Astrocyte (in vitro differentiated cells and primary cell): Measurements from ENCODE around the gene TAF15. TPM values are rescaled to one million over a fixed set of nuclear protein-coding genes. Genes with fewer than 3 reads are reported as not detected.

Source experiments
- DNase-seq: peaks from one replicate; pipeline ENCODE4 v3.0.0-alpha.2; 2010; ENCODE audit warnings: low read depth
- FAIRE-seq: peaks from 2 replicates; lab custom pipeline; 2011; peaks lifted over from hg19 to GRCh38; lab: Jason Lieb, UNC
- H2AFZ ChIP-seq: 2 replicates; pipeline ENCODE4 v1.6.0; 2012; ENCODE audit warnings: low read depth, low read length, inconsistent platforms
- H3K27ac ChIP-seq: 2 replicates; pipeline ENCODE4 v1.5.1; 2011; ENCODE audit warnings: low read depth, low read length, inconsistent platforms
- H3K27me3 ChIP-seq: 2 replicates; pipeline ENCODE4 v1.6.0; 2011; ENCODE audit warnings: low read length, inconsistent platforms; ENCODE audit not compliant: insufficient read depth
- H3K36me3 ChIP-seq: 2 replicates; pipeline ENCODE4 v1.5.1; 2011; ENCODE audit warnings: low read length, inconsistent platforms; ENCODE audit not compliant: insufficient read depth
- H3K4me1 ChIP-seq: 2 replicates; pipeline ENCODE4 v1.5.1; 2011; ENCODE audit warnings: low read length, inconsistent platforms; ENCODE audit not compliant: insufficient read depth
- H3K4me2 ChIP-seq: 2 replicates; pipeline ENCODE4 v1.6.0; 2012; ENCODE audit warnings: low read length, inconsistent platforms
- H3K4me3 ChIP-seq: 2 replicates; pipeline ENCODE4 v1.5.1; 2011; ENCODE audit warnings: low read depth, mild to moderate bottlenecking, low read length, inconsistent platforms; ENCODE audit not compliant: insufficient read depth
- H3K79me2 ChIP-seq: 2 replicates; pipeline ENCODE4 v1.6.0; 2012; ENCODE audit warnings: mild to moderate bottlenecking, low read length, inconsistent platforms; ENCODE audit not compliant: insufficient read depth
- H3K9ac ChIP-seq: 2 replicates; pipeline ENCODE4 v1.6.0; 2012; ENCODE audit warnings: mild to moderate bottlenecking, low read length, inconsistent platforms
- H3K9me3 ChIP-seq: 2 replicates; pipeline ENCODE4 v1.5.1; 2012; ENCODE audit warnings: low read depth, mild to moderate bottlenecking, low read length, inconsistent platforms; ENCODE audit not compliant: insufficient read depth
- H4K20me1 ChIP-seq: 2 replicates; pipeline ENCODE4 v1.6.0; 2012; ENCODE audit warnings: low read length, inconsistent platforms; ENCODE audit not compliant: insufficient read depth
- H3K27ac Mint-ChIP-seq: one replicate; pipeline ENCODE4 v1.8.0; 2021; ENCODE audit warnings: mild to moderate bottlenecking, mixed read lengths; ENCODE audit not compliant: unreplicated experiment
- H3K27me3 Mint-ChIP-seq: one replicate; pipeline ENCODE4 v1.8.0; 2021; ENCODE audit warnings: low read depth, mixed read lengths; ENCODE audit not compliant: unreplicated experiment
- H3K36me3 Mint-ChIP-seq: one replicate; pipeline ENCODE4 v1.8.0; 2021; ENCODE audit warnings: low read depth, mixed read lengths; ENCODE audit not compliant: unreplicated experiment
- H3K4me1 Mint-ChIP-seq: one replicate; pipeline ENCODE4 v1.8.0; 2021; ENCODE audit warnings: low read depth, mixed read lengths; ENCODE audit not compliant: unreplicated experiment
- H3K4me3 Mint-ChIP-seq: one replicate; pipeline ENCODE4 v1.8.0; 2021; ENCODE audit warnings: mild to moderate bottlenecking, moderate library complexity, mixed read lengths; ENCODE audit not compliant: unreplicated experiment
- H3K9me3 Mint-ChIP-seq: one replicate; pipeline ENCODE4 v1.8.0; 2021; ENCODE audit warnings: mild to moderate bottlenecking, mixed read lengths; ENCODE audit not compliant: unreplicated experiment
- EZH2 ChIP-seq: IDR thresholded peaks from 2 replicates; pipeline ENCODE4 v1.6.1; 2012; ENCODE audit warnings: mild to moderate bottlenecking, low read length, inconsistent platforms; ENCODE audit not compliant: insufficient read depth
- total RNA-seq: library from RNA; stranded (reverse); gene quantifications from 2 replicates; pipeline ENCODE4 v1.2.1, GENCODE V29; 2021
- TF ChIP-seq, protein P1 (sequence below): IDR thresholded peaks from 2 replicates; pipeline ENCODE4 v1.5.1; 2011; ENCODE audit warnings: low read depth, mild to moderate bottlenecking, inconsistent platforms, low read length, moderate library complexity; ENCODE audit not compliant: insufficient read depth

Gene TAF15
- total RNA-seq, 1 donor from 2014 or later: 156 TPM

DNA sequence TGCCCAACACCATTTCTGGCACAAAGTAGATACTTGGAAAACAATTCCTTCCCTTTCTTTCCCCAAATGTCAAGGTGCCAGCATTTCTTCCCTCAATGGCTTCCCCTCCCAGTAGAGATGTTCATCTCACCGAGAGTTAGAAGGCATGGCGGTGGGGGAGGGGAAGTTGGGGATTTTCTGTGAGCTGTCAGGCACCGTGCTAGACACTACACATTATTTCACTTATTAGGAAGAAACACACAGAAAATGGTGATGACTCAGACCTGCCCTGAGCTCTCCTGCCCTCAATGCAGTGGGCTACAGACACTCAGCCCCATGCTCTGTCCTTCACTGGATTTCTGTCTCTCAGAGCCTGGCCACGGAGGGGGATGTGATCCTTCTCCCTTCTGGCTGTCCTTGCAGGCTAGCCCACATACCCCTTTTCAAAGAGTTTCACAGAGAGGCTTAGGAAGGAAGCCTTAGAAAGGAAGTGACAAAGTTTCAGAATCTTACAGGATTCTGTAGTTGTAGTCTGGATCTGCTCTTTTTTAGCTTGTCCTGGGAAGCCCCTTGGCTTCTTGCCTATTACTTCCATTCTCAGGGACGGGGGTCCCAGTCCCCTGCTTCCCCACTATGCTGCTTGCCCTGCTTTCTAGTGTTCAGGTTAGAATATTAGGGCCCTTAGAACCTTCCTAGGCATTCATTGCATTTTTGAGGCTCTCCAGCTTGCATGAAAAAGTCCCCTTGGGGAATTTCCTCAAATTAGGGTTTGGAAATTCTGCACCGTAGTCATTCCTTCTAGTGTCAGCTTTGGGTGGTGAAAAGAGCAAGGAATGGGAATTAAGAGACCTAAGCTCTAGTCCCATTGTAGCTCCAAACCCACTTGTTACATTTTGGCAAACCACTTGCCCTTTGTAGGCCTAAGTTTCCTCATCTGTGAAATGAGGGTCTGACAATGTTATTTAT lies 83.1 kb downstream of the TAF15 start:
- H4K20me1 ChIP-seq: no peaks in the 10 kb centered on the region
- H3K4me1 Mint-ChIP-seq: peaks cover 27% of the 10 kb centered on the region
- no peaks in the 10 kb centered on the region for H3K27me3 Mint-ChIP-seq
- H3K27ac ChIP-seq: no peak overlapping the region
- H3K9me3 Mint-ChIP-seq: no peaks in the 10 kb centered on the region
- FAIRE-seq (no peak), DNase-seq (no peak)
- H3K36me3 ChIP-seq: no peaks in the 10 kb centered on the region
- H2AFZ ChIP-seq: no peak overlapping the region
- no peaks in the 10 kb centered on the region for H3K9me3 ChIP-seq
- H3K4me3 Mint-ChIP-seq: no peak overlapping the region
- H3K9ac ChIP-seq: no peak overlapping the region
- H3K4me2 ChIP-seq: no peak overlapping the region
- no peaks in the 10 kb centered on the region for H3K27me3 ChIP-seq
- H3K36me3 Mint-ChIP-seq: no peaks in the 10 kb centered on the region
- peaks cover 8% of the 10 kb centered on the region for H3K4me1 ChIP-seq
- no peak overlapping the region for H3K4me3 ChIP-seq
- peak overlapping the region; percentile 38 for H3K27ac Mint-ChIP-seq
- H3K79me2 ChIP-seq: no peaks in the 10 kb centered on the region
- TF ChIP-seq EZH2: no peak
- TF ChIP-seq, protein P1, sequence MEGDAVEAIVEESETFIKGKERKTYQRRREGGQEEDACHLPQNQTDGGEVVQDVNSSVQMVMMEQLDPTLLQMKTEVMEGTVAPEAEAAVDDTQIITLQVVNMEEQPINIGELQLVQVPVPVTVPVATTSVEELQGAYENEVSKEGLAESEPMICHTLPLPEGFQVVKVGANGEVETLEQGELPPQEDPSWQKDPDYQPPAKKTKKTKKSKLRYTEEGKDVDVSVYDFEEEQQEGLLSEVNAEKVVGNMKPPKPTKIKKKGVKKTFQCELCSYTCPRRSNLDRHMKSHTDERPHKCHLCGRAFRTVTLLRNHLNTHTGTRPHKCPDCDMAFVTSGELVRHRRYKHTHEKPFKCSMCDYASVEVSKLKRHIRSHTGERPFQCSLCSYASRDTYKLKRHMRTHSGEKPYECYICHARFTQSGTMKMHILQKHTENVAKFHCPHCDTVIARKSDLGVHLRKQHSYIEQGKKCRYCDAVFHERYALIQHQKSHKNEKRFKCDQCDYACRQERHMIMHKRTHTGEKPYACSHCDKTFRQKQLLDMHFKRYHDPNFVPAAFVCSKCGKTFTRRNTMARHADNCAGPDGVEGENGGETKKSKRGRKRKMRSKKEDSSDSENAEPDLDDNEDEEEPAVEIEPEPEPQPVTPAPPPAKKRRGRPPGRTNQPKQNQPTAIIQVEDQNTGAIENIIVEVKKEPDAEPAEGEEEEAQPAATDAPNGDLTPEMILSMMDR: no peak

- Histone ChIP-seq H3K36me3 (no peaks in the 10 kb centered on the region), H3K9ac (no peak overlapping the region), H3K4me2 (no peak overlapping the region), H3K27me3 (no peaks in the 10 kb centered on the region), H3K27ac (no peak overlapping the region), H3K4me1 (peaks cover 8% of the 10 kb centered on the region), H3K9me3 (no peaks in the 10 kb centered on the region), H4K20me1 (no peaks in the 10 kb centered on the region), H3K4me3 (no peak overlapping the region), H3K79me2 (no peaks in the 10 kb centered on the region), H2AFZ (no peak overlapping the region)
- H3K27me3 Mint-ChIP-seq: no peaks in the 10 kb centered on the region
- no peak overlapping the region for H3K4me3 Mint-ChIP-seq
- H3K4me1 Mint-ChIP-seq: peaks cover 38% of the 10 kb centered on the region
- FAIRE-seq (no peak), DNase-seq (no peak)
- no peaks in the 10 kb centered on the region for H3K36me3 Mint-ChIP-seq
- no peaks in the 10 kb centered on the region for H3K9me3 Mint-ChIP-seq
- TF ChIP-seq, protein P1: no peak
- no peak for TF ChIP-seq EZH2
- no peak overlapping the region for H3K27ac Mint-ChIP-seq
Observed at GRCh38 chr17:35893751-35894150, 84.5 kb downstream of the TAF15 start.

GRCh38 chr17:35894206-35894605 lies 84.9 kb downstream of the TAF15 start:
- H3K27ac Mint-ChIP-seq: no peak overlapping the region
- Histone ChIP-seq H3K4me2 (no peak overlapping the region), H3K27ac (no peak overlapping the region), H3K4me3 (no peak overlapping the region), H3K9me3 (no peaks in the 10 kb centered on the region), H3K79me2 (no peaks in the 10 kb centered on the region), H2AFZ (no peak overlapping the region), H3K9ac (no peak overlapping the region), H3K27me3 (no peaks in the 10 kb centered on the region), H3K36me3 (no peaks in the 10 kb centered on the region), H4K20me1 (no peaks in the 10 kb centered on the region), H3K4me1 (peaks cover 8% of the 10 kb centered on the region)
- no peaks in the 10 kb centered on the region for H3K36me3 Mint-ChIP-seq
- FAIRE-seq (no peak), DNase-seq (no peak)
- TF ChIP-seq EZH2: no peak
- TF ChIP-seq, protein P1: no peak
- H3K9me3 Mint-ChIP-seq: no peaks in the 10 kb centered on the region
- H3K4me3 Mint-ChIP-seq: no peak overlapping the region
- H3K4me1 Mint-ChIP-seq: peaks cover 42% of the 10 kb centered on the region
- H3K27me3 Mint-ChIP-seq: no peaks in the 10 kb centered on the region
